HUDEP-2 (cell line): Measurements from ENCODE around the gene ACADVL.
"Not testable (repeated sequence)": the region's sequence is repeated elsewhere in the genome, so short reads cannot be mapped to it uniquely, and the experiment has no call there.

Experiments used
- DNase-seq, 76 experiments: peaks; one replicate each; lab custom pipeline; 2025; ENCODE audit not compliant: unreplicated experiment in 76 of 76; lab: John Stamatoyannopoulos, UW

ACADVL gene

GRCh38 chr17:7233701-7234082, 14.0 kb downstream of the ACADVL start:
- DNase-seq: peak in 4 of 76 experiments; percentile 41 to 61 (median 44)

DNA sequence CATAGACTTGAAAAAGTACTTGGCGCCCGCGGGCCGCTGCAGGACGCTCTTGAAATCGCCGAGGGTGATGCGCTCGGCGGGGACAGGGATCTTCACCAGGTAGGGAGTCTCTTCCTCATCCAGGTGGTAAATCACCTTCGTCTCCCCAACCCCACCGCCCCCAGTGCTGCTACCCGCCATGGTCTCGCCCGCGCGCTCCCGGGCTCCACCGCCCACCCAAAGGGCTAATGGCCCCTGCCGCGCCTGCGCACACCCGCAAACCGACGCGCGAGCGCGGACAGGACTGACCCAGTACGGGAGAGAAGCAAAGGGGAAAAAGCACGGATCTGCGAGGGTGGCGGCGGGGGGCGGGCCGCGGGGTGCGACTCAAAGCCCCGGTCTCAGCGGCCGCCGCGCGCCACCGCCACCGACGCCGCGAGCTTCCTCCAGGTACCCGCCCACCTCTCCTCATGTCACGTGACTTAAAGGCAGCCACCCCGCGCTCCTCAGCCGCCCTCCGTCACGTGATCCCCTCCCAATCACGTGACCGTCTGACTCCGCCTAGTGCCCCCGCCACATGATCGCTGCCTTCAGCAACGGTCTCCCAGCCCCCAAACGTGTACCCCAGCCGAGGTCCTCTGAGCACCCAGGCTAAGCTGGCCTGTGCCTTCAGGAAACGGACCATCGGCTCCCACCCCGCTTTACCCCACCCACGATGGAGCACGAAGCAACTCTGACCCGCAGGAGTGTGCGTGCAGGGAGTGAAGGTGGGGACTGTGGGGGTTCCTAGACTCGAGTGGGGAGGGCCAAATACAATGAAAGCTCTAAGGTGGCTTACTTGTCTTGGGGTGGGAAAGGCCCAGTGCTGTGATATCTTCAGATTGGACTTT, 14.6 kb downstream of the ACADVL start, which contains the start of gene DVL2:
Gene DVL2 (minus strand): TSS at position 435 of the 869 bp plus-strand sequence. CDS start 255 bp downstream, at position 180.
- DNase-seq: peak in 74 of 76 experiments; percentile 14 to 96 (median 91)

DNA sequence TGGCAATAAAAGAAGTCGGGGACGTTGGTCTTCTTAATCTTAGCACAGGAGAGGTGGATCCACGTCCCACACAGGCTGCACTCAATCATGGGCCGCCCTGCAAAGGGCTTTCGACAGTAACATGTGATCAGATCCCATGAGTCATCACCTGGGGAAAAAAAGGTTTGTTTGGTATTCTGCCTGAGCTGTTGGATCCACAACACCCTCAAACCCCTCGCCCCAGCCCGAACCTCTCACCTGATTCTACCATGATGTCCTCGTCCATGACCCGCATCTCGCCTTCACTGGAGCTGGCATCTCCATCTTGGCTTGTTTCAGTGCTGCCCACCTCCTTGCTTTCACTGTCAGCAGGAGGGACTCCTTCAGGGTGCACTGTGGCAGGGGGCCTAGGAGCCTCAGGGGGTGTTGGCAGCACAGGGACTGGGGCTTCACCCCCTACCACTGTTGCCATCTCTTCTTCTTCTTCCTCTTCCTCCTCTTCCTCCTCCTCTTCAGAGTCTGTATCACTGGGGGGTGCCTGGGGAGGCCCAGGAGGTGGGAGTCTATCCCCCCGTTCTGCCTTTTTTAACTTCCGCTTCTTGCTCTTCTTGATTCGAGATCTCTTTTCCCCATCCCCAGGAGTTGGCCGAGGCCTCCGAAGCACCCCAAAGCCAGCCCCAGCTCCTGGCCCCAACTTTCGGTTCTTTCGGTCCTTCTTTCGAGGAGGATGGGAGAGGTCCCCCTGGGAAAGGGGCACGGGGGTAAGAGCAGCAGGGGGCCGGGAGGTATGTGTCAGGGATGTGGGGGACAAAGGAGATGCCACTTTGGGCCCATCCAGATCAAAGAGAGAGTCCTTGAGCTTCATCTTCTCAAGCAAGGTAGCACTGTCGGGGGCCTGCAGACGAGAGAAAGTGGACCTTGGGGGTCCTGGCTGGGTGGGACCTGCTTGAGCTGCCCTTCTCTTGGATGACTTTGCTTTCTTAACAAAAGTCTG, 16.2 kb downstream of the ACADVL start:
- peak in 33 of 76 experiments; percentile 3 to 63 (median 29) for DNase-seq

- no peak for DNase-seq
Observed at GRCh38 chr17:7236808-7237207, 17.1 kb downstream of the ACADVL start.

GRCh38 chr17:7237266-7237760, 17.6 kb downstream of the ACADVL start:
- DNase-seq: no peak

GRCh38 chr17:7237761-7238419, 18.2 kb downstream of the ACADVL start:
- peak in 61 of 76 experiments; percentile 17 to 89 (median 75) for DNase-seq

GRCh38 chr17:7238420-7239090, 18.8 kb downstream of the ACADVL start:
- DNase-seq: peak in 29 of 76 experiments; percentile 16 to 55 (median 35)

DNA sequence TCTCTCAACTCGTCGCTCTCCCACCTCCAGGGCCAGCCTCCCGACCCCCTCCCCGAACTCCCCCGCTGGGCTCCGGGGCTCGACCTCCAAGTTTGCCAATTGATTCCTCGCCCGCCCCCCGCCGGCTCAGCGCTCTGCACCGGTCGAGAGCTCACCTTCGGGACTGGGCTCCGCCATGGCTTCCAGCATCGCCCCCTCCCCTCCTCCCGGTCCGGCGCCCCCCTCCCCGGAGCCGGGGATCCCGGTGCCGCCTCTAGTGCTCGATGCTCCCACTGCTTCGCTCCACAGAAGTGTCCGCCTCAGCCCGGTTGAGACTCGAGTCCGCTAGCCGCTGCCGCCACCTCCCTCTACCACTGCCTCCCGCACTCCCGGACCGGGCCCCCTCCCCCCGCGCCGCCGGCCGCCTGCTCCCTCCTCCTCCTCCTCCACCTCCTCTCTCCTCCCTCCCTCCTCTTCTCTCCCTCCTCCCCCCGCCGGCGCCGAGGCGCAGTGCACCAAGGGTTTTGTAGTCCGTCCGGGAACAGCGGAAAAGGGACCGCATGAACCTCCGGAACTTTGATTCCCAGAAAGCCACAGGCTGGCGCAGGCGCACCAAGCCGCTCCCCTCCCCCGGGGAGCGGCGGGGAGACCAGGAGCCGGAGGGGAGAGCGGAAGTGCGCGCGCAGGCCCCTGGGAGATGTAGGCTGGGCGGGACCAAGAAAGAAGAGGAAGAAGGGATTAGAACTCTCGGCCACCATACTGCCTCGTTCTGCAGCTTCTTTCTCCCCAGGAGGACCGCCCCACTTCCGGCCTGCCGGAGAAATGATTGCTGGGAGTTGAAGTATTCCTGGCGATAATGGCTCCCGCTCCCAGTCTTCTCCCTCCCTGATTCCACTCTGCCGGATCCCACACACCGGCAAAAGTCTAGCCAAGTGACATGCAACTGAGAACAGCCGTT, 19.6 kb downstream of the ACADVL start, which contains the start of gene PHF23:
Gene PHF23 (minus strand): TSS at position 367 of the 937 bp plus-strand sequence. CDS start 178 bp downstream, at position 189.
- DNase-seq: peak in 75 of 76 experiments; percentile 76 to 100 (median 98)

- DNase-seq: no peak
Observed at GRCh38 chr17:7240375-7240774, 20.6 kb downstream of the ACADVL start.

DNA sequence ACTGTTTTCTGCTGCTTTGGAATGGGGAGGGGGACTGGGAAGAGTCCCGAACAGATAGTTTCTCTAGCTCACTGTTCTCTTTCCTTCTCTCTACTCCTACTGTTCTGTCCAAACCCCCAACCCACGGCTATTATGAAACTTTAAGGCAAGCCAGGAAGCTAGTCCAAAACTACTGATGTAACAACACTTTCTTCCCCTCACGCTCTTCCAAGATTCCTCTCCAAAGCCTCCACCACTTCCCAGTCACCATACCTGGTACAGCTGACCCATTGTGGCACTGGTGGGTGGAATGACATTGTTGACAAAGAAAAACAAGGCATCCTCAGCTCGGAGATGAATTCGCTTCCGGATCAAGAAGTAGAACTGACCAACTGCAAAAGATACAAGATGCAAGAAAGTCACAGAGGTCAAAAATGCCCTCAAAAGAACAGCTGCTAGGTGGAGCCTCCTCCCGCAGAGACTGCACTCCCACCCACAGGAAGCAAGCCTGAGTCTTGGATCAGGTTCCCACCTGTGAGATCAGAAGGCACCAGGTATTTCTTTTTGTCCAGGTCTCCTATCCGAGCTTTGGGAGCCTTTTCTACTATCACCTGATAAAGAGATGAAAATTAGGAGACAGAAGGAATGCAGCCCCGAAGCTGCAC, 21.5 kb downstream of the ACADVL start:
- no peak for DNase-seq

GRCh38 chr17:7241783-7242716, 22.3 kb downstream of the ACADVL start, which contains the start of gene GABARAP:
TSS of gene GABARAP (minus strand) at chr17:7242449. CDS start at chr17:7242330, 119 bp downstream.
- DNase-seq: peak in 70 of 76 experiments; percentile 43 to 93 (median 86)

- DNase-seq: peak in 74 of 76 experiments; percentile 21 to 94 (median 88)
Observed at GRCh38 chr17:7242717-7243452, 23.1 kb downstream of the ACADVL start.

DNA sequence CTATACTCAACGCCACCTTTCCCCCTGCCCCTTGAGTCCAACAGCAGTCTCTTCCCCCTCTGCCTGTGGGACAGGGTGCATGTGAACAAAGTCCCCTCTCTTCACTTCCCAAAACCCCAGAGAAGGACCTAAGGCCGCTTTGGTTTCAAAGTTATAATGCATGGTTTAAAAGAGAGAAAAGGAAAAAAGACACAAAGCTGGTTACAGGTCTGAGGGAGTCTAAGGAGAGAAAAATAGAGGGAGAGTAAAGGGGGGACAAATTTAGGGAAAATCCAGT, 23.7 kb downstream of the ACADVL start:
- DNase-seq: no peak

GRCh38 chr17:7243838-7244237, 24.1 kb downstream of the ACADVL start:
- DNase-seq: not testable (repeated sequence)

- DNase-seq: no peak
Observed at GRCh38 chr17:7246779-7247178, 27.0 kb downstream of the ACADVL start.

- no peak for DNase-seq
Observed at GRCh38 chr17:7248796-7249195, 29.1 kb downstream of the ACADVL start.
